Measurements from ENCODE around the gene CNDP2.

CNDP2 gene
- 68.9 to 153 (median 97.3) reads per million in 9 experiments for total RNA-seq

DNA sequence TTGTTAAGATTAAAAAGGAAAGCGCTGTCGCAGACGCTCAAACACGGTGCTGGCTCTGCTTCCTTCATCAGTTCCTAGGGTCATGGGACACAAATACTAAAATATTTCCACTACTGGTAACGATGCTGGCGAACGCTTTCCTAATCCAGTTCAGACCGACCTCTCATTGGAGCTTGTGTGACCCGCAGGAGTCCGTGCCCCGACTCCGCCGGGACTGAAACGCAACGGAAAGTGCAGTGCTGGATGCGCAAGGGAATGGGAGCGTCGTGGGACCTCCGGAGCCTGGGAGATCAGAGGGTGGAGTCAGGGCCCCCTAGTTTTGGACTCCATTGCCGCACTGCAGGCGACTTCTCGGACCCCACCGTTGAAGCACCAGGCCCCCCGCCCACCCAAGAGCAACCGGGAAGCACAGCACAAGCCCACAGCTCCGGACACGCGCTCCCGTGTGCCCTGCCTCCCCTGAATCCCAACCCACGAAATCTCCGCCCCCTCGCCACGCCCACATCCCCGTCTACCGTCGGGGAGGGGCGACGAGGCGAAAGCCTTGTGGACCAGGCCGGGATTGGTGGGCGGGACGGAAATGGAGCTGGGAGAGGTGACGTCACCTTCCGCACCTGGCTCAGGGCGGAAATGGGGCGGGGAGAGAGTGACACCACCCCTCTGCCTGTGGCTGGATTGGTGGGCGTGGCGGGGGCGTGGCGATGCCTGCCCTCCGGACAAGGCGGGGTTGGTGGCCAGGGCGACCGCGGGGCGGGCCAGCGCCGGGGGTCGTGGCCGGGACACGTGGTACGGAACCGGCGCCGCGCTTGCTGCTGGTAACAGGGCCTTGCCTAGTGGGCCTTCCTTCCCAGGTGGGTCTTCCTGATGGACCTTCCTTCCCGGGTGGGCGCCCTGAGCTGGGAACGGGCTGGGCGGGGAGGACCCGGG, at the start of gene CNDP2:
Gene CNDP2 (plus strand): TSS at position 783 of the 927 bp plus-strand sequence. CDS start 3,611 bp downstream, outside the sequence.
- ATAC-seq (replicated peaks) (peak; percentile 72), DNase-seq (peak; percentile 94 to 99 (median 98))
- H3K4me3 Mint-ChIP-seq: peak within 1 kb of the TSS; percentile 84 to 97
- no peaks in the 10 kb centered on the region for H3K27me3 Mint-ChIP-seq
- peak within 1 kb of the TSS; percentile 91 to 97 for H3K27ac Mint-ChIP-seq
- no peaks in the 10 kb centered on the region for H3K9me3 Mint-ChIP-seq
- H3K36me3 Mint-ChIP-seq (ENCODE audit: insufficient read depth): peaks cover 25% of the 10 kb centered on the region
- H3K4me1 Mint-ChIP-seq (ENCODE audit: low read depth in 2 of 2): peaks cover 25 to 40% of the 10 kb centered on the region in 2 donors

DNA sequence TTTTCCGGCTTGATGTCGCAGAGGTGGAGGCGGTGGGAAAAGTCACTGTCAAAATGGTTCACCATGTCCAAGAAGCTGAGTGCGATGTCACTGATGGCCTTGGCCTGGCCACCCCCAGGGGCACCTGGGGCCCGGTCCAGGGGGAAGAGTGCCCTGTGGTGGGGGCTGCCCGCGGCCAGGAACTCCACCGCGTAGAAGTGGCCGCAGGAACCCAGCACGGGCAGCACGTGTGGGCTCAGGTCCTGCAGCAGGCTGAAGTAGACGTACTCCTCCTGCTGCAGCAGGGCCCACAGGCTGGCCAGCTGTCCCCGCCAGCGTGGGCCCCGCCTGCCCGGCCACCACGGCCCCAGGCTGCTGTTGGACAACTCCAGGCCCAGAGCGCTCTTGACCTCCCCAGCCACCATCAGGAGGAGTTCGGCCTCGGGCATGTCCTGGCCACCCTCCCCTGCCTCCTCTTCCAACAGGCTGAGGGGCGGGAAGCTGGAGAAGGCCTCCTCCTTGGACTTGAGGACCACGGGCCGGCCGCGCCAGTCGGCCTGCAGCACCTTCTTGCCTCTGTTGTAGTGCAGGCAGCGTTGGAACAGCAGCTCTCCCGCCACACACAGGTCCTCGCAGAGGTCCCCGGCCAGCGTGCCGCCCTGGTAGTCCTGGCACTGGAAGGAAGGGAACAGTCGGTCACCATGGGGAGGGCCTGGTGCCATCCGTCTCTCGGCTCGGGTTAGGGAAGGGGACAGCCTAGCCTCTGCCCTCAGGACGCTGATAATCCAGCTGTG, 49.3 kb upstream of the CNDP2 start:
- Mint-ChIP-seq H3K4me3 (no peak overlapping the region), H3K4me1 (ENCODE audit: low read depth in 2 of 2) (no peaks in the 10 kb centered on the region), H3K36me3 (ENCODE audit: insufficient read depth) (no peaks in the 10 kb centered on the region), H3K9me3 (no peaks in the 10 kb centered on the region), H3K27me3 (peaks cover 29 to 76% of the 10 kb centered on the region in 2 donors), H3K27ac (no peak overlapping the region)
- DNase-seq (no peak), ATAC-seq (replicated peaks) (no peak)

DNA sequence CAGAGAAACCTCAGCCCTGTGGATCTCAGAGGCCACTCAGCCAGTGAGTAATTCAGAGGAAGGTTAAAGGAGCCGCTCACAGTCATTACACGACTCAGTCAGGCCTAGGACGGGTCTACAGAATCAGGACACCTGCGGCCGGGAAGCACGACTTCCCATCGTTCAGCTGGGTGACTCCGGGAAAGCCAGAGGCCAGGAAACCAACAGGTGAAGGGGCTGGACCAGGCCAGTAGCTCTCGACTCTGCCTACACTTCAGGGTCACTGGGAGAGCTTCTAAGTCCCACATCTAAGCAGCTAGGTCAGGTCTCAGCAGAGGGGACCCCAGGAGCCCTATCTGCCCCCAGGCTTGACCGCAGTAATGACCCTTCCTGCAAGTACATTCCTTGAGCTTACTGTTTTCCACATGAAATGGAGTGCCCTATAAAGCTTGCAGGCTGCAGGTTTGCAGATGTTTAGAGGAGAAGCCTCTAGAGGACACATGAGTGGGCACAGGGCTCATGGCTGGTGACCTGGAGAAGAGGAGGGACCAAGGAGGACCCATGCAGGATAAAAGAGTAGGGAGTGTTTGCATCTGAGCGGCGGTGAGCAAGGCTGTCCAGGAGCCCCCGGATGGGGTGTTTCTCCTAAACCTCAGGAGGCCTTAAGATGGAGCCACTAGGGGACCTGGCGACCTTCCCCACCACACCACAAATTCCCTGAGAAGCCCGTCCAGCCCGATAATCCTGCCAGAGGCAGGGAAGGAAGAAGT, 48.6 kb upstream of the CNDP2 start:
- no peak for DNase-seq
- H3K27me3 Mint-ChIP-seq: peaks cover 33 to 81% of the 10 kb centered on the region in 2 donors
- ATAC-seq (replicated peaks): no peak
- H3K36me3 Mint-ChIP-seq (ENCODE audit: insufficient read depth): no peaks in the 10 kb centered on the region
- H3K27ac Mint-ChIP-seq: no peak overlapping the region
- H3K4me3 Mint-ChIP-seq: no peak overlapping the region
- H3K9me3 Mint-ChIP-seq: no peaks in the 10 kb centered on the region
- no peaks in the 10 kb centered on the region for H3K4me1 Mint-ChIP-seq (ENCODE audit: low read depth in 2 of 2)

DNA sequence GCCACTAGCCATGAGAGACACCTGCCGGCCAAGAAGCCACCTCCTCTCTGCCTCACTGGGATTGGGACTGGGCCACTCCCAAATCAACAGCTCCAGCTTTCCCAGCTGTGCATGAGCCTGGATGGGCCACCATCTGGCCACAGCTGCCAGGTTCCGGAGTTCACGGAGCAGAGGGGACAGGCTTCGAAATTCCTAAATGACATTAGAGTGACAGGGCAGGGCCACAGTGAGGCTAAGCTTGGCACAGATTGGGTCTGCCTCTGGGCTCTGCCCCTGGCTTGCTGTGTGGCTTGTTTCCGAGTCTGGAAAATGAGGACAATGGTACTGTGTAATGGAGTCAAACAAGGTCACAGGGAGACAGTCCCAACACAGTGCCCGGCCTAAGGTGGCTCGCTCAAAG, 45.5 kb upstream of the CNDP2 start:
- Mint-ChIP-seq H3K4me3 (no peak overlapping the region), H3K27ac (peak overlapping the region in 1 of 2 donors; percentile 17), H3K4me1 (ENCODE audit: low read depth in 2 of 2) (no peaks in the 10 kb centered on the region), H3K27me3 (peaks cover 34 to 80% of the 10 kb centered on the region in 2 donors), H3K9me3 (no peaks in the 10 kb centered on the region), H3K36me3 (ENCODE audit: insufficient read depth) (no peaks in the 10 kb centered on the region)
- no peak for DNase-seq
- no peak for ATAC-seq (replicated peaks)

- H3K4me3 Mint-ChIP-seq: no peak overlapping the region
- no peak overlapping the region for H3K27ac Mint-ChIP-seq
- no peak for ATAC-seq (replicated peaks)
- H3K36me3 Mint-ChIP-seq (ENCODE audit: insufficient read depth): no peaks in the 10 kb centered on the region
- H3K9me3 Mint-ChIP-seq: no peaks in the 10 kb centered on the region
- DNase-seq: no peak
- H3K27me3 Mint-ChIP-seq: peaks cover 29 to 75% of the 10 kb centered on the region in 2 donors
- no peaks in the 10 kb centered on the region for H3K4me1 Mint-ChIP-seq (ENCODE audit: low read depth in 2 of 2)
Measured at GRCh38 chr18:74451148-74451547, 45.0 kb upstream of the CNDP2 start.

DNA sequence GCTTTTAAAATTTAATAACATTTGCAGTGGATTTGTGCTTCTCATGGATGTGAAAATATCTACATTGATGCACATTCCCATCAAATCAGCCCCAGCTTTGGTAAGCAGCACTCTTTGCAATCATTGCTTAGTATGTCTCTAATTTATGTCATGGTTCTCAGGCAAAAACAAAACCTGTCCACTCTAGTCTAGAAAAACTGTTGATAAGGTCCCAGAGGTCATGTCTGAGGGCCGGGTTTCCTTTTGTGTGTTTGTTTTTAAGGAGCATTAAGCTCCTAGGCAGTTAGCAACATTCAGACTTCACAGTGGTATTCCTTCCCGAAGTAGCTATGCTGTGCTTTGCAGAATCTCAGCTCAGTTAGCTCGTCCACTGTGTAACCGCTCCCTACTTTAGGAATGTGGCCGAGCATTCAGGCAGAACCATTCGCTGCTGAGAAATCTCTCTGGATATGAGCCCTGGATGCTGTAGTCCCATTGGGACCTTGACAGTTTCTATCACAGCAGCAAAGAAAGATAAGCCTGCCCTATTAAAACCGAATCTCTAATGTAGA, 43.1 kb upstream of the CNDP2 start:
- H3K4me3 Mint-ChIP-seq: no peak overlapping the region
- H3K36me3 Mint-ChIP-seq (ENCODE audit: insufficient read depth): no peaks in the 10 kb centered on the region
- no peak for ATAC-seq (replicated peaks)
- H3K27ac Mint-ChIP-seq: no peak overlapping the region
- peaks cover 4 to 6% of the 10 kb centered on the region in 2 donors for H3K4me1 Mint-ChIP-seq (ENCODE audit: low read depth in 2 of 2)
- no peaks in the 10 kb centered on the region for H3K9me3 Mint-ChIP-seq
- H3K27me3 Mint-ChIP-seq: peaks cover 39 to 72% of the 10 kb centered on the region in 2 donors
- no peak for DNase-seq

DNA sequence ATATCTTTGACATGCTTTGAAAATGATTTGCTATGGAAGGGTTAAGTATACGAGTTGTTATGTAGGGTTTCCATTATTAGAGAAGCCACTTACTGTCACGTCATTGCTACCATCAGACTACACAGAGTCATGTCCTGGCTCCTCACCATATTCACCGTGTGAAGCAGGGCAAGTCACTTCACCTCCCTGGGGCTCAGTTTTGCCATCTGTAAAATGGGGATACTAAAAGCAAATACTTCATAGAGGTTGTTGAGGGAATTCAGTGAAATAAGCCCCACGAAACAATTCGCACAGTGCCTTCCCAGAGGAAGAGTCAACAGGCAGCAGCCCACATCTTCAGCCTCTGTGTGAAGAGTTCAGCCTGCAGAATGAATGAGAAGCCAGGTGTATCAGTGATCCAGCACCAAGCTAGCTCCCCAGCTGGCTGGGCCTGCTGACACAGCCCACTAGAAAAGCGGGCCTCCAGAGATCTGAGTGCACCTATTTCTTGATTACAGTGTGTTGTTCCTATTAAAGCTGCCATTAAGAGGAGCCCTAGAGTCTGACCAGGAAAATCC, 42.4 kb upstream of the CNDP2 start:
- Mint-ChIP-seq H3K27me3 (peaks cover 45 to 72% of the 10 kb centered on the region in 2 donors), H3K4me3 (no peak overlapping the region), H3K4me1 (ENCODE audit: low read depth in 2 of 2) (peaks cover 4 to 6% of the 10 kb centered on the region in 2 donors), H3K27ac (no peak overlapping the region), H3K9me3 (no peaks in the 10 kb centered on the region), H3K36me3 (ENCODE audit: insufficient read depth) (no peaks in the 10 kb centered on the region)
- ATAC-seq (replicated peaks) (no peak), DNase-seq (no peak)

GRCh38 chr18:74454279-74454751, 41.8 kb upstream of the CNDP2 start:
- peaks cover 49 to 67% of the 10 kb centered on the region in 2 donors for H3K27me3 Mint-ChIP-seq
- H3K27ac Mint-ChIP-seq: no peak overlapping the region
- H3K9me3 Mint-ChIP-seq: no peaks in the 10 kb centered on the region
- H3K4me3 Mint-ChIP-seq: no peak overlapping the region
- H3K4me1 Mint-ChIP-seq (ENCODE audit: low read depth in 2 of 2): peaks cover 4 to 6% of the 10 kb centered on the region in 2 donors
- DNase-seq (no peak), ATAC-seq (replicated peaks) (no peak)
- no peaks in the 10 kb centered on the region for H3K36me3 Mint-ChIP-seq (ENCODE audit: insufficient read depth)

- Mint-ChIP-seq H3K9me3 (no peaks in the 10 kb centered on the region), H3K36me3 (ENCODE audit: insufficient read depth) (no peaks in the 10 kb centered on the region), H3K27me3 (peaks cover 53 to 62% of the 10 kb centered on the region in 2 donors), H3K4me3 (no peak overlapping the region), H3K4me1 (ENCODE audit: low read depth in 2 of 2) (peaks cover 4 to 6% of the 10 kb centered on the region in 2 donors), H3K27ac (no peak overlapping the region)
- DNase-seq (no peak), ATAC-seq (replicated peaks) (no peak)
Measured at GRCh38 chr18:74455386-74455785, 40.8 kb upstream of the CNDP2 start.

DNA sequence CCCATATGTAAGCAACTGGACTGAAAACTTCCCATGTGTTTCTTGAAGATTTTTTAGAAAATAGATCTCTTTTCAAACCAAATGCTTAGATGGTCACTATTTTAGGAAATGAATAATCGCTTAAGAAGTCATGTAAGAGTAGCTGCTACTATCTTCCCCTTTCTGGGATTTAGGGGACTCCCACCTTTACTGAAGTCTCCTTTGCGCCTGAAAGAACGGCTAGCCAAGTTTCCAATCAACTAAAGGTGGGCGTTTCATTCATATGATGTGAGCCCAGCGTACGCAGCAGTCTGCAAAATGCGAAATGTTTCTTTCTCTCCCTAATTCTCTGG, 40.2 kb upstream of the CNDP2 start:
- no peaks in the 10 kb centered on the region for H3K36me3 Mint-ChIP-seq (ENCODE audit: insufficient read depth)
- DNase-seq (no peak), ATAC-seq (replicated peaks) (no peak)
- H3K9me3 Mint-ChIP-seq: no peaks in the 10 kb centered on the region
- H3K4me1 Mint-ChIP-seq (ENCODE audit: low read depth in 2 of 2): peaks cover 4 to 6% of the 10 kb centered on the region in 2 donors
- no peak overlapping the region for H3K4me3 Mint-ChIP-seq
- peaks cover 50 to 56% of the 10 kb centered on the region in 2 donors for H3K27me3 Mint-ChIP-seq
- H3K27ac Mint-ChIP-seq: no peak overlapping the region

DNA sequence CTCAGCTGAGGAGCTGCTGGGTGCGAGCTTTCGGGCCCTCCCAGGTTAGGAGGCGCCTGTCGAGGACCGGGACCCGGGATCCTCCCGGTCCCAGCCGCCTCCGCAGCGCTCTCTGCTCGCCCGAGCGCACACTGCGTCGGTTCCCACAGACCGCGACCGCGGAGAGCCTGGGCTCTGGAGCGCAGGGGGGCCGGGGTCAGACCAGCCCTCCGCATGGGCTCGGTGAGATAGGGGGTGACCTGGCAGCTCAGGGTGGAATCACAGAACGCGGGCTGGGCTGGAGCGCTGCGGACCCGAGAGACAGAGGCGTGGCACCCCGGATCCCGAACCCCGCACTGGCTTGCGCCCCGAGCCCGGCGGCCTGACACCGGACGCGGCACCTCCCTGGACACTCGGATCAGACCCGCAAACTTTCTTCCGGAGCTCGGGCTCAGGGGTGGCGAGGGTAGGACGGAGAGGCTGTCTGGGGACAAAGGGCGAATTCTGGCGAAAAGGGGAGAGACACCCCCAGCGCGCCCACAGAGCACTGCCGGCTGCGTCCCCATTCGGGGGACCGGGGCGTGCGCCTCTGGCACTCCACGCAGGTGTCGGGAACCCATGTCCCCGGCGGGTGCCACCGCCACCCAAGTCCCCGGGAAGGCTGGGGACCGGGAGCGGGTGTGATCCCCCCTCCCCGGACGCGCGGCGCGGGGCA, 39.7 kb upstream of the CNDP2 start:
- ATAC-seq (replicated peaks): no peak
- Mint-ChIP-seq H3K4me3 (no peak overlapping the region), H3K27me3 (peaks cover 50 to 51% of the 10 kb centered on the region in 2 donors)

GRCh38 chr18:74457043-74457724, 39.0 kb upstream of the CNDP2 start, which contains the start of gene DIPK1C:
Gene DIPK1C (minus strand): TSS chr18:74457308. CDS start chr18:74457259, 49 bp downstream.
- peak within 1 kb of the TSS; percentile 62 to 64 for H3K4me3 Mint-ChIP-seq
- H3K9me3 Mint-ChIP-seq: no peaks in the 10 kb centered on the region
- no peak within 1 kb of the TSS for H3K27ac Mint-ChIP-seq
- peaks cover 44% of the 10 kb centered on the region in 2 donors for H3K27me3 Mint-ChIP-seq
- DNase-seq (no peak), ATAC-seq (replicated peaks) (peak; percentile 48)
- no peaks in the 10 kb centered on the region for H3K36me3 Mint-ChIP-seq (ENCODE audit: insufficient read depth)
- H3K4me1 Mint-ChIP-seq (ENCODE audit: low read depth in 2 of 2): peaks cover 4 to 6% of the 10 kb centered on the region in 2 donors

More for the DNA sequence above, 39.7 kb upstream of the CNDP2 start:
- H3K9me3 Mint-ChIP-seq: no peaks in the 10 kb centered on the region
- H3K36me3 Mint-ChIP-seq (ENCODE audit: insufficient read depth): no peaks in the 10 kb centered on the region
- no peak overlapping the region for H3K27ac Mint-ChIP-seq
- peaks cover 4 to 6% of the 10 kb centered on the region in 2 donors for H3K4me1 Mint-ChIP-seq (ENCODE audit: low read depth in 2 of 2)
- DNase-seq: no peak

Measured in effector memory CD8-positive, alpha-beta T cell (primary cell).